Upper lobe of right lung (tissue), 1 donor: Measurements from ENCODE around the gene TPI1. TPM values are rescaled to one million over a fixed set of nuclear protein-coding genes. Genes with fewer than 3 reads are reported as not detected.

Experiments used
- ATAC-seq: fragments of 200-7000 bp; cut with Tn5 transposase; one replicate; pipeline ENCODE4 v1.9.1; 2020; ENCODE audit warnings: mild to moderate bottlenecking, moderate library complexity
- DNase-seq: peaks from one replicate; pipeline ENCODE4 v3.0.0-alpha.2; 2020
- H3K27ac ChIP-seq: fragments of 200-600 bp; one replicate; pipeline ENCODE4 v1.8.0; 2022
- H3K27me3 ChIP-seq: fragments of 200-600 bp; one replicate; pipeline ENCODE4 v1.8.0; 2022; ENCODE audit warnings: mild to moderate bottlenecking
- H3K36me3 ChIP-seq: fragments of 200-600 bp; one replicate; pipeline ENCODE4 v1.8.0; 2022
- H3K4me1 ChIP-seq: fragments of 200-600 bp; one replicate; pipeline ENCODE4 v1.8.0; 2022
- H3K4me3 ChIP-seq: fragments of 200-600 bp; one replicate; pipeline ENCODE4 v1.8.0; 2022; ENCODE audit warnings: mild to moderate bottlenecking
- H3K9me3 ChIP-seq: fragments of 200-600 bp; one replicate; pipeline ENCODE4 v1.8.0; 2022
- intact Hi-C: fragments of 100-400 bp; cut with DNase I; formaldehyde crosslinking; loops from one replicate; pipeline ENCODE4 v1.11.0; 2022
- total RNA-seq: library from RNA; stranded (reverse); fragmentation: NEBNext Ultra II Directional; extraction: Animal tissue kit (Norgen Biotek cat#: 25700); gene quantifications from one replicate; pipeline ENCODE4 v1.2.1, GENCODE V29; 2021
- TF ChIP-seq, protein P1 (sequence below): fragments of 200-600 bp; IDR thresholded peaks from one replicate; pipeline ENCODE4 v1.8.0; 2022; ENCODE audit warnings: antibody characterized with exemption
- donor health status: DM: no; HTN: yes; CAD: no; lungs with severe emphysema.

TPI1 gene
- total RNA-seq, 1 donor from 2014 or later = 280 TPM

- no peak for ATAC-seq
- Histone ChIP-seq H3K4me1 (no peaks in the 10 kb centered on the region), H3K27ac (no peak overlapping the region), H3K4me3 (no peak overlapping the region), H3K36me3 (no peaks in the 10 kb centered on the region), H3K9me3 (no peaks in the 10 kb centered on the region), H3K27me3 (no peaks in the 10 kb centered on the region)
- intact Hi-C loops = no loop called here
- TF ChIP-seq, protein P1, sequence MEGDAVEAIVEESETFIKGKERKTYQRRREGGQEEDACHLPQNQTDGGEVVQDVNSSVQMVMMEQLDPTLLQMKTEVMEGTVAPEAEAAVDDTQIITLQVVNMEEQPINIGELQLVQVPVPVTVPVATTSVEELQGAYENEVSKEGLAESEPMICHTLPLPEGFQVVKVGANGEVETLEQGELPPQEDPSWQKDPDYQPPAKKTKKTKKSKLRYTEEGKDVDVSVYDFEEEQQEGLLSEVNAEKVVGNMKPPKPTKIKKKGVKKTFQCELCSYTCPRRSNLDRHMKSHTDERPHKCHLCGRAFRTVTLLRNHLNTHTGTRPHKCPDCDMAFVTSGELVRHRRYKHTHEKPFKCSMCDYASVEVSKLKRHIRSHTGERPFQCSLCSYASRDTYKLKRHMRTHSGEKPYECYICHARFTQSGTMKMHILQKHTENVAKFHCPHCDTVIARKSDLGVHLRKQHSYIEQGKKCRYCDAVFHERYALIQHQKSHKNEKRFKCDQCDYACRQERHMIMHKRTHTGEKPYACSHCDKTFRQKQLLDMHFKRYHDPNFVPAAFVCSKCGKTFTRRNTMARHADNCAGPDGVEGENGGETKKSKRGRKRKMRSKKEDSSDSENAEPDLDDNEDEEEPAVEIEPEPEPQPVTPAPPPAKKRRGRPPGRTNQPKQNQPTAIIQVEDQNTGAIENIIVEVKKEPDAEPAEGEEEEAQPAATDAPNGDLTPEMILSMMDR = no peak
- DNase-seq = no peak
Measured at GRCh38 chr12:6834873-6835272, 32.5 kb upstream of the TPI1 start.

DNA sequence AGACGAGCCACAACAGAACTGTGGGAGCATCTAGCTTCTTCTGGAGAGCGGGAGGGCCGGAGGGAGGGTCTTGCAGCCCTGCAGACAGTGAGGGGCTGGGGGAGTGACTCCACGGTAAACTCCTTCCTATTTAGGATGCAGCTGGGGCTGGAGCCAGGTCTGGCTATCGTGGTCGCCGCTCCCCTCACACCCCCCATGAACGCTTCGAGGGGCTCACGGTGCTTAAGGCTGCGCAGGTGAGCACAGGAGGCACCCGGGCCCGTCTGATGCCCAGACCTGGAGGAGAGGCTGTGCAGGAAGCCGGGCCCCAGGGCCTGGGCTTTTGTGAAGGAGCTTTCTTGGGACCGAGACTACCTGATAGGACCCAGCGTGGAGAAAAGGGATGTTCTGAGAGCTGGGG, 30.5 kb upstream of the TPI1 start:
- DNase-seq = no peak
- intact Hi-C loops = no loop called here
- H3K36me3 ChIP-seq = no peaks in the 10 kb centered on the region
- ATAC-seq = no peak
- no peaks in the 10 kb centered on the region for H3K27me3 ChIP-seq
- no peaks in the 10 kb centered on the region for H3K9me3 ChIP-seq
- no peak overlapping the region for H3K4me3 ChIP-seq
- TF ChIP-seq, protein P1 = no peak
- H3K27ac ChIP-seq = no peak overlapping the region
- no peaks in the 10 kb centered on the region for H3K4me1 ChIP-seq

DNA sequence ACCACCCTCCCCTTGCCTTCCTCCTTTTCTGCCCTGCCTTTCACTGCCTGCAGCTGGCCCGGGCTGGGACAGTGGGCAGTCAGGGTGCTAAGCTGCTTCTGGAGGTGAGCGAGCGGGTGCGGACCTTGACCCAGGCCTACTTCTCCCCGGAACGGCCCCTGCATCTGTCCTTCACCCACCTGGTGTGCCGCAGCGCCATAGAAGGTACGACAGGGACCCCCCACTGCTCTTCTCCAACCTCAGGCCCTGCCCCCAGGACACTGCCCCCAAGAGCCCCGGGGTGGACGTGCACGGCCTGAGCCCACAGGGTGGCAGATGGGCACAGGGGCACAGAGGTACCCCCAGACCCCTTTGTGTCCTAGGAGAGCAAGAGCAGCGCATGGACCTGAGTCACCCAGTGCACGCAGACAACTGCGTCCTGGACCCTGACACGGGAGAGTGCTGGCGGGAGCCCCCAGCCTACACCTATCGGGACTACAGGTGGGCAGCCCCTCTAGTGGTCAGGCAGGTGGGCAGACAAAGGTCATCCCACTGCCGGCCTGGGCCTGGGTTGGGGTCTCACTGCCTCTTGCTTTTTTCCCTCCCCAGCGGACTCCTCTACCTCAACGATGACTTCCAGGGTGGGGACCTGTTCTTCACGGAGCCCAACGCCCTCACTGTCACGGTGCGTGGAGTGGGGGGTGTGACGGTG, 29.8 kb upstream of the TPI1 start:
- H3K4me1 ChIP-seq = no peaks in the 10 kb centered on the region
- no peak for ATAC-seq
- no peaks in the 10 kb centered on the region for H3K9me3 ChIP-seq
- TF ChIP-seq, protein P1 = no peak
- no peak for DNase-seq
- intact Hi-C loops = no loop called here
- H3K36me3 ChIP-seq = no peaks in the 10 kb centered on the region
- H3K4me3 ChIP-seq = no peak overlapping the region
- H3K27me3 ChIP-seq = no peaks in the 10 kb centered on the region
- H3K27ac ChIP-seq = no peak overlapping the region

GRCh38 chr12:6838854-6839253, 28.5 kb upstream of the TPI1 start:
- Histone ChIP-seq H3K4me1 (no peaks in the 10 kb centered on the region), H3K36me3 (no peaks in the 10 kb centered on the region), H3K27me3 (no peaks in the 10 kb centered on the region), H3K9me3 (no peaks in the 10 kb centered on the region), H3K27ac (no peak overlapping the region), H3K4me3 (no peak overlapping the region)
- ATAC-seq (no peak), DNase-seq (no peak)
- intact Hi-C loops = no loop called here
- TF ChIP-seq, protein P1 = no peak

DNA sequence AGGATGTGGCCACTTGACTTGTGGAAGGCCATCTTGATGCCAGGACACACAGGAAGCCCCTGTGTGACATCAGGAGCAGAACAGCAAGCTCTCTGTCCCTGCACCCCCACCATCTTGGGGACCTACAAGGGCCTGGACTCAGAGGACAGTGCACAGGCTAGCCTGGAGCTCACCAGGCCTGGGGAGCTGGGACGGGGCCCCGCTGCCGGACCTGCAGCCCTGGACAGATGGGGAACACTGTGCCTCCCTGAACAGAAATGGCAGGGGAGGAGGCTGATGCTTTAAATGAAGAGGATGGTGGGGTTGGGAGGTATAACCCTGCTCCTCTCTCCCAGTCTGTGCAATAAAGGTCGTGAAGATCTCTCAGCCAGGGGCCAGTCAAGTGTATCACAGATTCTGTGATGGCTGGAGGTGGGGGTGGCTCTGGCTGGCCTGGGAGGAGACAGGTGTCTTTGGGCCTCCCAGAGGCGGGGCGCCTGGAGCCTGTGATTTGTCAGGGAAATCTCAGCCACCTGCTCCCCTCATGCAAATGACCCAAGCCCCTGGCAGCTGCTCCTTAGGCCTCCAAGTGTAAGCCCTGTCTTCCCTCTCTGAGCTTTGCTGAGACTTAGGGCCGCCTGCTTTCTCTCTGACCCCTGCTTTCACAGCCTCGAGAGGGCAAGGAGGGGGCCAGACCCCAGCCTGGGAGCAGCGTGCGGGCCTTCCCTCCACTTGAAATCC, 27.7 kb upstream of the TPI1 start:
- no peaks in the 10 kb centered on the region for H3K9me3 ChIP-seq
- TF ChIP-seq, protein P1 = no peak
- no peak overlapping the region for H3K27ac ChIP-seq
- intact Hi-C loops = no loop called here
- no peak overlapping the region for H3K4me3 ChIP-seq
- ATAC-seq (no peak), DNase-seq (no peak)
- no peaks in the 10 kb centered on the region for H3K36me3 ChIP-seq
- H3K27me3 ChIP-seq = no peaks in the 10 kb centered on the region
- H3K4me1 ChIP-seq = no peaks in the 10 kb centered on the region
